Vagina (tissue), 2 donors: ENCODE measurements around the gene TTC3.

Experiments used
- CTCF ChIP-seq, 3 experiments: fragments of 450-650 bp in 2 of 3; fragments of 200-600 bp in 1 of 3; sonication (generic) in 1 of 3; IDR thresholded peaks; one replicate each; pipeline ENCODE4 v1.5.1; 2017 to 2019; ENCODE audit warnings: antibody characterized with exemption in 3 of 3, mild to moderate bottlenecking in 2 of 3, moderate library complexity in 2 of 3
- POLR2A ChIP-seq, 2 donors: fragments of 450-650 bp; IDR thresholded peaks; one replicate each; pipeline ENCODE4 v1.6.1; 2017; ENCODE audit warnings: antibody characterized with exemption in 2 of 2, mild to moderate bottlenecking in 2 of 2, moderate library complexity in 2 of 2
- POLR2AphosphoS5 ChIP-seq, 2 donors: sonication (generic); formaldehyde crosslinking; IDR thresholded peaks; one replicate each; pipeline ENCODE4 v1.9.0; 2017; ENCODE audit warnings: antibody characterized with exemption in 2 of 2, mild to moderate bottlenecking in 2 of 2, low read depth in 1 of 2; ENCODE audit not compliant: insufficient read depth in 1 of 2

GRCh38 chr21:37128076-37128475 is 55.0 kb downstream of the TTC3 start:
- TF ChIP-seq POLR2AphosphoS5 (IDR thresholded peaks at IDR 0.05; ENCODE audit: insufficient read depth in 1 of 2, low read depth in 1 of 2) (no peak), CTCF (IDR thresholded peaks at IDR 0.05) (no peak), POLR2A (IDR thresholded peaks at IDR 0.05) (no peak)
